H1 (cell line): ENCODE data around the gene LRP1. TPM values are rescaled to one million over a fixed set of nuclear protein-coding genes. Genes with fewer than 3 reads are reported as not detected.

ENCODE experiments used
- ASH2L ChIP-seq: fragments of 200-600, 300-600 bp; sonication (generic); IDR thresholded peaks from one replicate; pipeline ENCODE4 v1.7.1; 2017; ENCODE audit warnings: low read length
- CEBPB ChIP-seq: IDR thresholded peaks from 2 replicates; pipeline ENCODE4 v1.6.1; 2012; ENCODE audit warnings: low read depth, low read length
- CHD2 ChIP-seq: IDR thresholded peaks from 2 replicates; pipeline ENCODE4 v1.6.1; 2012; ENCODE audit warnings: low read length, improper control_type of control experiment
- RXRA ChIP-seq: IDR thresholded peaks from 2 replicates; pipeline ENCODE4 v1.6.1; 2011; ENCODE audit warnings: low read depth, mild to moderate bottlenecking, low read length, moderate library complexity; ENCODE audit not compliant: insufficient read depth
- SRF ChIP-seq: IDR thresholded peaks from 2 replicates; pipeline ENCODE4 v1.6.1; 2011; ENCODE audit warnings: mild to moderate bottlenecking, low read depth, low read length, moderate library complexity
- YY1 ChIP-seq: IDR thresholded peaks from 2 replicates; pipeline ENCODE4 v1.6.1; 2011; ENCODE audit warnings: low read depth, mild to moderate bottlenecking, low read length
- polyA plus RNA-seq, 7 experiments: library from polyadenylated mRNA; depleted of rRNA in 3 of 7; stranded (reverse) in 5 of 7; unstranded in 2 of 7; fragments of >200 nt in 5 of 7; fragments of 200-250 nt in 2 of 7; gene quantifications; 1 replicate in 5 of 7; 2 replicates in 1 of 7; 4 replicates in 1 of 7; pipeline versions ENCODE4 v1.2.1 to v1.2.3, GENCODE V29; 2011 to 2013; ENCODE audit warnings: missing spikeins in 2 of 7, mixed read lengths in 2 of 7
- total RNA-seq: library from RNA; stranded (reverse); fragmentation: NEBNext Ultra II Directional; extraction: Animal tissue kit (Norgen Biotek cat#: 25700); gene quantifications from 2 replicates; pipeline ENCODE4 v1.2.1, GENCODE V29; 2021
- TF ChIP-seq, protein P1 (sequence below): IDR thresholded peaks from 2 replicates; pipeline ENCODE4 v1.6.1; 2011; ENCODE audit warnings: low read depth, mild to moderate bottlenecking, low read length; ENCODE audit not compliant: insufficient read depth
- TF ChIP-seq, protein P2 (sequence below): IDR thresholded peaks from 2 replicates; pipeline ENCODE4 v1.6.1; 2012; ENCODE audit warnings: low read length, inconsistent platforms

The LRP1 gene
- total and polyA plus RNA-seq, 2 of the 8 experiments (the other 6 are each of a cell fraction or from before 2014, with no cell fraction given) = 35.3 to 92.5 TPM

DNA sequence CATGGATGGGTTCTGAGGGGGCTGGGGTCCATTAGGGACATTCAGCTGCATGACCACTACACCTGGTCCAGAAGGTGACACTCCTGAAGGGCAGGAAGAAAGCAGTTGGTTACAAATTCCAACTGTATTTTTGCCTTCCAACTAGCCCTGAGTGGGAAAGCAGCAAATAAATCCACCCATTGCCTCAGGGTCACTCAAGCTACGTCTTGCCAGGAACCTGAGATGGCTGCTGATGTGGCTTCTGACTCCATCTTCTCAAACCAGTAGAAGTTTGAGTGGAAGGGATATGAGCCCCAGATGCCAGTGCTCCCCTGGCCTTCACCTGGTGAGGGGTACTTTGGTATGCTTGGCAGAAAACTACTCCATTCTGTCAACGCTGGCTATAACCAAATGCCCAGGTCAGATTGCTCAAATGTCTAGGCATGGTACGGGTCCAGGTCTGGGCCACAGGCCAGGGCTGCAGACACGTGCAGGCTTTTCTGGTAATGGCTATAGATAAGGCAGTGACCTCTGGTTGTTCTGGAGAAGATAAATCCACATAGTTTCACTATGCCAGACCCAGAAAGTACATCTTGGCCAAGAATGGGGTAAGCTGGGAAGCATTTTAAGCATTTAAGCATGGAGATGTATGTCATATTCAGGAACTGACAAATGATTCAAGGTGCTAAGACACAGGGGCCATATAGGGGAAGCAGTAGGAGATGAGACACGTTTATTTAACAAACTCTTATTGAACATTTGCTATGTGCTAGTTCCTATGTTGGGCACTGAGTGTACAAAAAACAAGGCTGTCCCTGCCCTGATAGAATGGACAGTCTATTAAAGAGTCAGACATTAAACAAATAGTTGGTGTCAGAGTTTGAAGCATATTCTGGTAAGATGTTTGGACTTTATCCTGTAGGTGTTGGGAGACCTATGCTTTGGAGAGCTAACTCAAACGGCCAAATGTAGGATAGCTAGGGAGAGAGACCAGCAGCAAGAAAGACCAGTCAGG, 131.0 kb downstream of the LRP1 start (continued):
- TF ChIP-seq YY1 (no peak), RXRA (no peak), CEBPB (no peak), CHD2 (no peak), SRF (no peak), ASH2L (no peak)
- TF ChIP-seq, protein P1, sequence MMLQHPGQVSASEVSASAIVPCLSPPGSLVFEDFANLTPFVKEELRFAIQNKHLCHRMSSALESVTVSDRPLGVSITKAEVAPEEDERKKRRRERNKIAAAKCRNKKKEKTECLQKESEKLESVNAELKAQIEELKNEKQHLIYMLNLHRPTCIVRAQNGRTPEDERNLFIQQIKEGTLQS = no peak
- TF ChIP-seq, protein P2, sequence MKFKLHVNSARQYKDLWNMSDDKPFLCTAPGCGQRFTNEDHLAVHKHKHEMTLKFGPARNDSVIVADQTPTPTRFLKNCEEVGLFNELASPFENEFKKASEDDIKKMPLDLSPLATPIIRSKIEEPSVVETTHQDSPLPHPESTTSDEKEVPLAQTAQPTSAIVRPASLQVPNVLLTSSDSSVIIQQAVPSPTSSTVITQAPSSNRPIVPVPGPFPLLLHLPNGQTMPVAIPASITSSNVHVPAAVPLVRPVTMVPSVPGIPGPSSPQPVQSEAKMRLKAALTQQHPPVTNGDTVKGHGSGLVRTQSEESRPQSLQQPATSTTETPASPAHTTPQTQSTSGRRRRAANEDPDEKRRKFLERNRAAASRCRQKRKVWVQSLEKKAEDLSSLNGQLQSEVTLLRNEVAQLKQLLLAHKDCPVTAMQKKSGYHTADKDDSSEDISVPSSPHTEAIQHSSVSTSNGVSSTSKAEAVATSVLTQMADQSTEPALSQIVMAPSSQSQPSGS = no peak
